GM12875 (cell line): ENCODE measurements around the gene LPAR3.

ENCODE experiments used
- H3K4me3 ChIP-seq: one replicate; pipeline ENCODE4 v1.5.1; 2011; ENCODE audit warnings: low read depth, low read length, control low read depth
- TF ChIP-seq, protein P1 (sequence below): IDR thresholded peaks from 2 replicates; pipeline ENCODE4 v1.5.1; 2011; ENCODE audit warnings: low read depth, mild to moderate bottlenecking, control low read depth, inconsistent platforms, low read length, moderate library complexity, borderline replicate concordance; ENCODE audit not compliant: insufficient read depth

The LPAR3 gene

DNA sequence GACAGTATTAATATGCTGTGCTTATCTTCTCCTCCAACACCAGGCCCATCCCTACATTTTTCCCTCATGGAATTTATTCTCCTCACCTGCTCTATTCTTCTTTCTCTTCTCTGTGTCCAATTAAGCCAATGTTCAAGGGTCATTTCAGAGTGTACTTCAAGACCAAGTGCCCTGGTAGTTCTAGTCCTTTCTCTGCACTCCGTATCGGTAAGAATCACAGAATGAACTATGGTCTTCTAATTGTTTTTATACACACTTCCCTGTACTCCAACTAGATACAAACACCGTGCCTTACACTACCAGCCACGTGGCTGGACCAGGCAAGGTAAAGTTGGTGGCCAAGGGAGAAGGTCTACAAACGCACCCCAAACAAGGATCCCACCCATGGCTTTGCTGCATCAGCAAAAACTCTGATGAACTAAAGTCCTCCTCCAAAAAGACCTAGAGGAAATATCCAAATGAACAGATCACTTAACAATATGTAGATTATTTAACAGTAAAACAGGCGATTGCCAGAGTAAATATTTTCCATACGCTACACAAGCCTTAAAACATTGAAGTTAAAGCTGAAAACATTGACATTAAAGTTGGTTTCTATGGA is 40.1 kb upstream of the LPAR3 start:
- TF ChIP-seq, protein P1, sequence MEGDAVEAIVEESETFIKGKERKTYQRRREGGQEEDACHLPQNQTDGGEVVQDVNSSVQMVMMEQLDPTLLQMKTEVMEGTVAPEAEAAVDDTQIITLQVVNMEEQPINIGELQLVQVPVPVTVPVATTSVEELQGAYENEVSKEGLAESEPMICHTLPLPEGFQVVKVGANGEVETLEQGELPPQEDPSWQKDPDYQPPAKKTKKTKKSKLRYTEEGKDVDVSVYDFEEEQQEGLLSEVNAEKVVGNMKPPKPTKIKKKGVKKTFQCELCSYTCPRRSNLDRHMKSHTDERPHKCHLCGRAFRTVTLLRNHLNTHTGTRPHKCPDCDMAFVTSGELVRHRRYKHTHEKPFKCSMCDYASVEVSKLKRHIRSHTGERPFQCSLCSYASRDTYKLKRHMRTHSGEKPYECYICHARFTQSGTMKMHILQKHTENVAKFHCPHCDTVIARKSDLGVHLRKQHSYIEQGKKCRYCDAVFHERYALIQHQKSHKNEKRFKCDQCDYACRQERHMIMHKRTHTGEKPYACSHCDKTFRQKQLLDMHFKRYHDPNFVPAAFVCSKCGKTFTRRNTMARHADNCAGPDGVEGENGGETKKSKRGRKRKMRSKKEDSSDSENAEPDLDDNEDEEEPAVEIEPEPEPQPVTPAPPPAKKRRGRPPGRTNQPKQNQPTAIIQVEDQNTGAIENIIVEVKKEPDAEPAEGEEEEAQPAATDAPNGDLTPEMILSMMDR: no peak
- no peak overlapping the region for H3K4me3 ChIP-seq

DNA sequence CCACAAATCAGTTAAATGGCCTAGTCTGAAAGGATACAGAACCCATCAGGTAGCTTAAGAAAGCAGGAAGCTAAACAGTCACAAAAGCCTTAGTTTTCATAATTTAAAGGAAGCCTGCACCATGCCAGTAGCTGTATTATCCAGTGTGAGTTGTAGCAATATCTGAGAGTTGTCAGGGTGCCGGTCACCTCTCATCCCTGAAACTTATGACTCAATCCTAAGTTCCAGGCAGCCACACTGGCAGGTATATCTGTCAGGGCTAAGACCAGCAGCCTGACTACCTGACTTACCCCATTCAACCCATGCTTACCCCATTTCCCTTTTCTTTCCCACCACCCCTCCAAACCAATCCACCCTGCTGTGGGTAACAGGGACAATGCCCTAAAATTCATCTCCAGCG is 37.8 kb upstream of the LPAR3 start:
- H3K4me3 ChIP-seq: no peak overlapping the region
- TF ChIP-seq, protein P1: no peak

DNA sequence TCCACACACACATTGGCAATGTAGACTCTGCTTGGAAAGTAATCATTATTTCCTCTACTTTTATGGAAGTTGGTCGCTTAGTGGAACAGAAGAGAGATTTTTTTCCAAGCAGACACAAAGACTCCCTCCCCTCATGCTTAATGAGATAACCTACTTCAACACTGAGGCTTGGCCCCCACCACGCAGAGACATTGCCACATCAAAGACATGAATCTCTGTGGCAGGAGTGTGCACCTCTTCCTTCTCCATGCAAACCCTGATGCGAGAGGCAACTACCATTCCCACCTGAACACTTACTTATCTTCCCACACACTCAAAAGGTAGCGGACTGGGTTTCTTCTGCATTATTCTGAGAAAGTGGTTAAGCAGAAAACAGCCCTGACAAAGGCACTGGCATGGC is 37.3 kb upstream of the LPAR3 start:
- H3K4me3 ChIP-seq: no peak overlapping the region
- TF ChIP-seq, protein P1: no peak

DNA sequence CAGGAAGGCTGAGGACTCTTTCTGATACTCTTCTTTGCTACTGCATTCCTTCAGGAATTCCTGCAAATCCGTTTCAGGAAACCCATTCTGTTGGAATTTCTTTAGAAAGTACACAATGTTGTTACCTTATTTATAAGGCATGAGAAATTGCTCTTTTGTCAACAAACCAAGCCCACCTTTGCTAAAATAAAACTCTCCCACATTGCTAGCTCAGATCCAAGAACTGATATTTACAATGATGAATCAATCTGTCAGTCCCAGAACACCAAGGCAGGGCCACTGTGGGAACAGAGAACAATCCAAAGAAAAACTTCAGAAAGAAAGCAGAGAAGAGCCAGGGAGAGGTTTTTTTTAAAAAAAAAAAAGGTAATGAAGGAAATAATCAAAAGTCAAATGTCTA is 36.6 kb upstream of the LPAR3 start:
- no peak overlapping the region for H3K4me3 ChIP-seq
- TF ChIP-seq, protein P1: no peak

DNA sequence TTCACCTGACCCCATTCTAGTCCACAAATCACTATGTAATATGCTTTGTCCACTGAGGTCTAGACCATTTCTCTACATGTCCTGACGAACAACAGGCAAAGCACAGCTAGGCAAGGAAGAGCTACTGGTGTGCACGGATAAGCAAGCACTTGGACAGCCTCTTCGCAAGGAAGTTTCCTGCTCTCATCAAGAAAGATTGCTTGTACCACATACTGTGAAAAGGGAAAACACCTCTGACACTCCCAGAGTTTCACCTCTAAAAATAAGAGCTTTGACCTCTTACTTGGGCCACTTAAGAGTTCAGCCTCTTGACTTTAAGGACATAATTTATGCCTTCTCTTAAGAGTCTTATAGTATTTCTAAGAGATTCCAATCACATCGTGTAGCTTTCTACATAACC is 36.0 kb upstream of the LPAR3 start:
- TF ChIP-seq, protein P1: no peak

DNA sequence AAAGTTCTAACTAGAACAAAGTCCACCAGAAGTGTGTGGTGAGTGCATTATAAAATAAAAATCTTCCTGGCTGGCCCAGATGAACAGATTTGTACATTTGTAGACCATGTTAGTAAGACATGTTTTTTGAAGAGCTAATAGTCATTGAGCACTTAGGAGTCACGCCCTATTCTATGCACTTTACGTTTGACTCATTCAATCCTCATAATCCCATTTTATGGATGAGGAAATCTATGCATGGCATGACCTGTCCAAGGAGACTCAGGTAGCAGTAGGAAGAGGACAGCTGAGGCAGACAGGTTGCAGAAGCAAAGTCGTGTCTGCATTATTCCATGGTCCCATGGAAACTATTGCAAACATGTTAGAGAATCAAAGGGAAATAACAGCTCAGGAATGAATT is 30.3 kb upstream of the LPAR3 start:
- no peak overlapping the region for H3K4me3 ChIP-seq
- TF ChIP-seq, protein P1: no peak

More for the DNA sequence above, 36.0 kb upstream of the LPAR3 start:
- H3K4me3 ChIP-seq: no peak overlapping the region

DNA sequence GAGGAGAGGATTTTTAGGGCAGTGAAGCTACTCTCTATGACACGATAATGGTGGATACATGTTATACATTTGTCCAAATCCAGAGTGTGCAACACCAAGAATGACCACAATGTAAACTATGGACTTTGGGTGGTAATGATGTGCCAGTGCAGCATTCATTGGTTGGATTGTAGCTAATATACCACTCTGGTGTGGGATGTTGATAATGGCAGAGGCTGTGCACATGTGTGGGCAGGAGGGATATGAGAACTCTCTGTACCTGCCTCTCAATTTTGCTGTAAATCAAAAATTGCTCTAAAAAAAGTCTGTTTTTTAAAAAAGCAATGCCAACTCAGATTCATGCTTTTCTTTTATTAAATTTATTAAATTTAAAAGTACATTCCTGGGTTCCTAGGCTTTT is 27.2 kb upstream of the LPAR3 start:
- H3K4me3 ChIP-seq: no peak overlapping the region
- TF ChIP-seq, protein P1: no peak
